Osteocyte (in vitro differentiated cells): ENCODE measurements around the gene SEPSECS. TPM values are rescaled to one million over a fixed set of nuclear protein-coding genes. Genes with fewer than 3 reads are reported as not detected.
"Not testable (repeated sequence)": the region's sequence is repeated elsewhere in the genome, so short reads cannot be mapped to it uniquely, and the experiment has no call there.

ENCODE experiments used
- DNase-seq: peaks from one replicate; pipeline ENCODE4 v3.0.0; 2021; ENCODE audit warnings: mixed read lengths; ENCODE audit not compliant: unreplicated experiment; ENCODE audit errors: extremely low spot score
- H3K27ac Mint-ChIP-seq: one replicate; pipeline ENCODE4 v1.8.0; 2021; ENCODE audit warnings: mild to moderate bottlenecking, mixed read lengths; ENCODE audit not compliant: unreplicated experiment
- H3K27me3 Mint-ChIP-seq: one replicate; pipeline ENCODE4 v1.8.0; 2021; ENCODE audit warnings: mixed read lengths; ENCODE audit not compliant: unreplicated experiment
- H3K36me3 Mint-ChIP-seq: one replicate; pipeline ENCODE4 v1.8.0; 2021; ENCODE audit warnings: mixed read lengths; ENCODE audit not compliant: unreplicated experiment
- H3K4me1 Mint-ChIP-seq: one replicate; pipeline ENCODE4 v1.8.0; 2021; ENCODE audit warnings: mixed read lengths; ENCODE audit not compliant: unreplicated experiment
- H3K4me3 Mint-ChIP-seq: one replicate; pipeline ENCODE4 v1.8.0; 2021; ENCODE audit warnings: mild to moderate bottlenecking, moderate library complexity, mixed read lengths; ENCODE audit not compliant: unreplicated experiment
- H3K9me3 Mint-ChIP-seq: one replicate; pipeline ENCODE4 v1.8.0; 2021; ENCODE audit warnings: mixed read lengths; ENCODE audit not compliant: unreplicated experiment
- CTCF ChIP-seq: fragments of 200-600 bp; sonication (generic); IDR thresholded peaks from 2 replicates; pipeline ENCODE4 v1.5.0; 2021; ENCODE audit warnings: antibody characterized with exemption, mild to moderate bottlenecking, moderate library complexity
- total RNA-seq: library from RNA; stranded (reverse); gene quantifications from 2 replicates; pipeline ENCODE4 v1.2.1, GENCODE V29; 2021

SEPSECS gene
- total RNA-seq, 1 donor from 2014 or later: 7.8 TPM

GRCh38 chr4:25092139-25092538 lies 68.1 kb downstream of the SEPSECS start:
- Mint-ChIP-seq H3K27ac (no peak overlapping the region), H3K4me3 (no peak overlapping the region), H3K27me3 (no peaks in the 10 kb centered on the region), H3K9me3 (peaks cover 8% of the 10 kb centered on the region), H3K4me1 (no peaks in the 10 kb centered on the region), H3K36me3 (no peaks in the 10 kb centered on the region)
- TF ChIP-seq CTCF: no peak
- DNase-seq: no peak

DNA sequence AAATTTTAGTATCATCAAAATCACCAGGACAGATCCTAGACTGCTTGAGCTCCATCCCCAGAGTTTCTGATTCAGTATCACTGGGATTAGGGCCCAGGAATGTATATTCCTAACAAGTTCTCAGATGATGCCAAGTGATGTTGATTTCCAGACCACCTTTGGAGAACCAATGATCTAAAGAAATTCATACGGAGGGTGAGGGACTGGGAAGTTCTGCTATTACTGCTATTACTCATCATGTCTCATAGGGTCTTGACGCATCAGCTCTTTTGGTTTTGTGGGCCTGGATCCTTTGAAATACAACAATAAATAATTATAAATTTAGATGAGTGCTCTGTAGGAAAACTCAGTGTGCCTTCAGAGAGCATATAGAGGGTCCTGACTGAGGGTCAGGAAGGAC lies 69.7 kb downstream of the SEPSECS start:
- no peak overlapping the region for H3K27ac Mint-ChIP-seq
- H3K27me3 Mint-ChIP-seq: peaks cover 11% of the 10 kb centered on the region
- H3K36me3 Mint-ChIP-seq: no peaks in the 10 kb centered on the region
- DNase-seq: no peak
- peaks cover 8% of the 10 kb centered on the region for H3K9me3 Mint-ChIP-seq
- H3K4me1 Mint-ChIP-seq: no peaks in the 10 kb centered on the region
- H3K4me3 Mint-ChIP-seq: no peak overlapping the region
- TF ChIP-seq CTCF: no peak

- Mint-ChIP-seq H3K4me1 (no peaks in the 10 kb centered on the region), H3K9me3 (peaks cover 8% of the 10 kb centered on the region), H3K4me3 (no peak overlapping the region), H3K27ac (no peak overlapping the region), H3K27me3 (peaks cover 14% of the 10 kb centered on the region), H3K36me3 (no peaks in the 10 kb centered on the region)
- no peak for DNase-seq
- no peak for TF ChIP-seq CTCF
Measured at GRCh38 chr4:25089051-25089763, 71.0 kb downstream of the SEPSECS start.

DNA sequence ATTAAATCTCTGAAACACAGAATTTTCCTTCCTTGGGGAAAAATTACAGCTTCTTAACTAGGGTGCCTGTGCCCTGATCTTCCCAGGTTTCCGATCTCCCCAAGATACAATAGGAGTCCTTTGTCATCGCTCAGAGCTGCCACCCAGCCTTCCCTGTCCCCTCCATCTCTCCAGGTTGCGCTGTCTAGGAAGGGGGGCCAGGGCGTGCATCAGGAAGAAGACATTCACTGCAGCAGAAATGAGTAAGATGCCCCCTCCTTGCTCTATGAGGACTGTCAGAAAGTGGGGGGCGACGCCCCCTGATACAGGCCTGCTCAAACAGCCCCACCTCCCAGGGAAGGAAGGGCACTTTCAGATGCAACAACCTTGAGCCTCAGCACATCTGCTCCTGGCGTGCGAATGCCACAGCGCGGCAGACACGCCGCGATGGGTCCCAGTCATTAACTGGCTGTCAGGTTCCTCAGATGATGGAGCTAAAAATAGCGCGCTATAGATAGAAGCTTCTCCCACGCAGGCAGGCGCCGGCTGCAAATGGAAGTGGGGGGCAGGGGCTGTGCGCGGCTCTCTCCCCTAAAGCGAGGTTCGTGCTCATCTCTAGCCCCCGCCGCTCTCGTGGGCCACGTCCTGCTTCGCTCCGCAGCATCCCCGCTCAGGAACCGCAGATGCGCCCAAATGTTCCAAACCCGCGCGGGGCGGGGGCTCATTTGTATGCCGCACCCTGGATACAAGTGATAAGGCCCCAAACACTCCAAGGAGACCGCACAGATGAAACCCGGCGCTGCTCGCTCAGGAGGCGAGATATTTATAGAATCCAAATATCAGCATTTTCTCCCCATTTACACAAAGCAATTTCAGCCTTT lies 71.9 kb downstream of the SEPSECS start:
- Mint-ChIP-seq H3K4me1 (no peaks in the 10 kb centered on the region), H3K9me3 (peaks cover 5% of the 10 kb centered on the region), H3K27me3 (peaks cover 21% of the 10 kb centered on the region), H3K27ac (no peak overlapping the region), H3K4me3 (no peak overlapping the region), H3K36me3 (no peaks in the 10 kb centered on the region)
- TF ChIP-seq CTCF: no peak
- no peak for DNase-seq

GRCh38 chr4:25085671-25086070 lies 74.6 kb downstream of the SEPSECS start:
- Mint-ChIP-seq H3K27me3 (peaks cover 27% of the 10 kb centered on the region), H3K9me3 (no peaks in the 10 kb centered on the region), H3K4me1 (no peaks in the 10 kb centered on the region), H3K4me3 (no peak overlapping the region), H3K36me3 (no peaks in the 10 kb centered on the region), H3K27ac (no peak overlapping the region)
- TF ChIP-seq CTCF: no peak
- DNase-seq: no peak

DNA sequence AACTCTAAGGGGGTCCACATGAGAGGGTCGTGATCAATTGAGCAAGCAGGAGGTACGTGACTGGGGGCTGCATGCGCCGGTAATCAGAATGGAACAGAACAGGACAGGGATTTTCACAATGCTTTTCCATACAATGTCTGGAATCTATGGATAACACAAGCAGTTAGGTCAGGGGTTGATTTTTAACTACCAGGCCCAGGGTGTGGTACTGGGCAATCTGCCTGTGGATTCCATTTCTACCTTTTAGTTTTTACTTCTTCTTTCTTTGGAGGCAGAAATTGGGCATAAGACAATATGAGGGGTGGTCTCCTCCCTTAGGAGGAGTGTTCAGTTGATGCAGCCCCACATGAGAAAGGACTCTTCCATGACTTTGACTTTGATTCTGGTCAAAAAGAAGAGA lies 76.8 kb downstream of the SEPSECS start:
- not testable (repeated sequence) for H3K36me3 Mint-ChIP-seq, DNase-seq, H3K27ac Mint-ChIP-seq, H3K4me1 Mint-ChIP-seq, H3K4me3 Mint-ChIP-seq, H3K9me3 Mint-ChIP-seq
- peaks cover 36% of the 10 kb centered on the region for H3K27me3 Mint-ChIP-seq
